HepG2 (cell line): Measurements from ENCODE around the gene ALAS2. TPM values are rescaled to one million over a fixed set of nuclear protein-coding genes. Genes with fewer than 3 reads are reported as not detected.

Experiments used
- ATAC-seq: fragments of 200-7000 bp; cut with Tn5 transposase; 3 replicates; pipeline ENCODE4 v1.9.1; 2020; ENCODE audit warnings: mild to moderate bottlenecking, moderate library complexity
- BruUV-seq: library from RNA; stranded (reverse); fragments of 400-500 nt; replicated peaks from 2 replicates; lab custom pipeline; 2021; lab: Mats Ljungman, UMichigan
- CTCF ChIA-PET: fragments of 300-600 bp; formaldehyde crosslinking; extraction: SDS; loops from one replicate; lab custom pipeline; 2021; ENCODE audit warnings: low total read pairs, inconsistent platforms, low intra/inter-chr PET ratio; lab: Yijun Ruan, JAX
- POLR2A ChIA-PET: fragments of 350-600 bp; sonication (Branson Sonifier 250); formaldehyde crosslinking; loops from one replicate; lab custom pipeline; 2020; ENCODE audit warnings: antibody characterized with exemption, inconsistent platforms; lab: Yijun Ruan, JAX
- DNase-seq: peaks from one replicate; pipeline ENCODE4 v3.0.0-alpha.2; 2015; ENCODE audit warnings: low spot score
- FAIRE-seq: peaks from 3 replicates; lab custom pipeline; 2011; peaks lifted over from hg19 to GRCh38; lab: Jason Lieb, UNC
- H2AFZ ChIP-seq: one replicate; pipeline ENCODE4 v1.6.1; 2011; ENCODE audit warnings: low read length, inconsistent platforms
- H3K27ac ChIP-seq: fragments of 300-600 bp; 3 replicates; pipeline ENCODE4 v1.8.0; 2011; ENCODE audit warnings: mixed run types, mild to moderate bottlenecking, mixed read lengths, low read length, inconsistent platforms; ENCODE audit not compliant: insufficient read depth; ENCODE audit errors: extremely low read length
- H3K27me3 ChIP-seq, 2 experiments: fragments of 200-600 bp in 1 of 2; 2 replicates in 1 of 2; 3 replicates in 1 of 2; pipeline versions ENCODE4 v1.6.0 to v1.8.0; 2011; ENCODE audit warnings: low read length in 2 of 2, mild to moderate bottlenecking in 2 of 2, moderate library complexity in 2 of 2, inconsistent platforms in 1 of 2; ENCODE audit not compliant: insufficient read depth in 2 of 2, control insufficient read depth in 1 of 2
- H3K36me3 ChIP-seq, 2 experiments: fragments of 200-600 bp in 1 of 2; replicated peaks in 1 of 2; 2 replicates in 1 of 2; 3 replicates in 1 of 2; pipeline versions ENCODE4 v1.5.1 to v1.8.0; 2011; ENCODE audit warnings: low read length in 2 of 2, inconsistent platforms in 1 of 2; ENCODE audit not compliant: insufficient read depth in 2 of 2, control insufficient read depth in 1 of 2
- H3K4me1 ChIP-seq: 2 replicates; pipeline ENCODE4 v1.5.1; 2012; ENCODE audit warnings: low read length, inconsistent platforms; ENCODE audit not compliant: insufficient read depth
- H3K4me2 ChIP-seq: 2 replicates; pipeline ENCODE4 v1.6.0; 2011; ENCODE audit warnings: low read depth, low read length, inconsistent platforms
- H3K4me3 ChIP-seq, 3 experiments: fragments of 200-600 bp in 1 of 3; sonication (generic), shearing (Covaris generic) in 1 of 3; replicated peaks in 1 of 3; 2 replicates each; pipeline ENCODE4 v1.5.1; 2011 to 2016; ENCODE audit warnings: low read length in 3 of 3, inconsistent platforms in 2 of 3, low read depth in 2 of 3, mild to moderate bottlenecking in 2 of 3, control low read depth in 1 of 3, mixed read lengths in 1 of 3; ENCODE audit not compliant: insufficient read depth in 1 of 3
- H3K79me2 ChIP-seq: one replicate; pipeline ENCODE4 v1.6.1; 2011; ENCODE audit warnings: low read length, inconsistent platforms; ENCODE audit not compliant: insufficient read depth
- H3K9ac ChIP-seq: 2 replicates; pipeline ENCODE4 v1.6.0; 2011; ENCODE audit warnings: mild to moderate bottlenecking, low read depth, low read length, inconsistent platforms; ENCODE audit not compliant: insufficient read depth
- H3K9me3 ChIP-seq: 2 replicates; pipeline ENCODE4 v1.5.1; 2012; ENCODE audit warnings: mild to moderate bottlenecking, low read length
- H4K20me1 ChIP-seq: 2 replicates; pipeline ENCODE4 v1.6.0; 2011; ENCODE audit warnings: inconsistent platforms, mild to moderate bottlenecking, low read length, moderate library complexity; ENCODE audit not compliant: insufficient read depth
- HNRNPL ChIP-seq: fragments of 200-400 bp; formaldehyde crosslinking; IDR thresholded peaks from 2 replicates; pipeline ENCODE4 v1.6.1; 2017; ENCODE audit warnings: mild to moderate bottlenecking, low read depth, low read length
- TEAD2 ChIP-seq: sonication (generic); formaldehyde crosslinking; IDR thresholded peaks from 2 replicates; pipeline ENCODE4 v1.9.0; 2021; ENCODE audit warnings: missing genetic modification reagents
- ZBTB20 ChIP-seq: sonication (generic); formaldehyde crosslinking; IDR thresholded peaks from 2 replicates; pipeline ENCODE4 v1.8.1; 2023; ENCODE audit warnings: missing genetic modification reagents, low read depth, mild to moderate bottlenecking, borderline replicate concordance
- ZBTB7B ChIP-seq: sonication (generic); formaldehyde crosslinking; IDR thresholded peaks from 2 replicates; pipeline ENCODE4 v1.4.0; 2020; ENCODE audit warnings: missing genetic modification reagents
- ZIK1 ChIP-seq: sonication (generic); formaldehyde crosslinking; IDR thresholded peaks from 2 replicates; pipeline ENCODE4 v1.5.0; 2020; ENCODE audit warnings: mild to moderate bottlenecking, low read depth, missing genetic modification reagents, borderline replicate concordance
- ZNF441 ChIP-seq: sonication (generic); formaldehyde crosslinking; IDR thresholded peaks from 2 replicates; pipeline ENCODE4 v1.7.0; 2021; ENCODE audit warnings: missing genetic modification reagents, borderline replicate concordance
- ZNF557 ChIP-seq: sonication (generic); formaldehyde crosslinking; IDR thresholded peaks from 2 replicates; pipeline ENCODE4 v1.4.0; 2020; ENCODE audit warnings: missing genetic modification reagents
- WGBS: methylation state at CpG from one replicate; pipeline ENCODE4 v1.1.6; 2017; ENCODE audit warnings: low lambda C conversion rate; 5-methylcytosine and 5-hydroxymethylcytosine counted together
- in situ Hi-C: cut with HindIII; loops from 2 replicates; pipeline ENCODE4 v1.10.0; 2017; ENCODE audit warnings: low pct_unique_long_range_greater_than_20kb; ENCODE audit not compliant: extremely low pct_ligation_motif_present
- intact Hi-C: fragments of 100-400 bp; cut with micrococcal nuclease; formaldehyde crosslinking; loops from one replicate; pipeline ENCODE4 v1.10.0; 2022; ENCODE audit not compliant: unreplicated experiment
- polyA plus RNA-seq, 8 experiments: library from polyadenylated mRNA; depleted of rRNA in 3 of 8; stranded (reverse) in 7 of 8; unstranded in 1 of 8; fragments of >200 nt; fragmentation: Illumina TruSeq in 4 of 8; extraction: Trizol in 4 of 8; gene quantifications; 2 replicates each; pipeline versions ENCODE4 v1.2.1 to v1.2.3, GENCODE V29; 2011 to 2016; ENCODE audit warnings: low read depth in 4 of 8, missing spikeins in 1 of 8, mixed read lengths in 1 of 8; ENCODE audit not compliant: insufficient read depth in 1 of 8
- total RNA-seq, 5 experiments: library from RNA; depleted of rRNA; stranded (reverse); fragments of >200 nt; fragmentation: Illumina TruSeq; extraction: Trizol; gene quantifications; 2 replicates each; pipeline ENCODE4 v1.2.3, GENCODE V29; 2016; ENCODE audit warnings: low read depth in 1 of 5
- TF ChIP-seq, protein P1 (sequence below): sonication (generic); formaldehyde crosslinking; IDR thresholded peaks from one replicate; pipeline ENCODE4 v1.5.1; 2020; ENCODE audit warnings: mild to moderate bottlenecking, missing genetic modification reagents; ENCODE audit errors: not compliant biosample characterization
- TF ChIP-seq, protein P2 (sequence below): sonication (generic); formaldehyde crosslinking; conservative IDR thresholded peaks from 2 replicates; pipeline ENCODE4 v1.4.0; 2020; ENCODE audit warnings: mild to moderate bottlenecking, missing genetic modification reagents, moderate library complexity

The ALAS2 gene
- total and polyA plus RNA-seq, 2 of the 13 experiments (the other 11 are each of a cell fraction or from before 2014, with no cell fraction given), result not detected

DNA sequence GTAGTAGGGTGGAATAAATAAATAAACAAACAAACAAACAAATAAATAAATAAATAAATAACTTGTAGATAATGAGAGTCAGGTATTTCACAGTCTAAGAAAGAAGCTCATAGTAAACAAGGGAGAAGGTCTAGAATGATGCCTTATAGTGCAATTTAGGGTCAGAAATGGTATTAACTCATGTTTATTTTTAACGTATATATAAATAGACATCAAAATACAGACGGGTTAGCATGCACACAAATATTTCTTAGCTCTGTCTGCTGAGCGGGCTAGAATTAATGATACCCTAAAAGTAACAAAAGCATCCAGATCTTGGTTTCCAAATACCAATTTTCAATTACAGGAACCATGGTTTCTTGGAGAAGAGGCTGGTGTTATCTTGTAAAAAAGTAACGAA is 53.4 kb downstream of the ALAS2 start:
- ChIA-PET CTCF (no interaction called here), POLR2A (no interaction called here)
- DNase-seq, result no peak
- no peaks in the 10 kb centered on the region for H4K20me1 ChIP-seq
- in situ Hi-C loops, result no loop called here
- no peak overlapping the region for H3K4me3 ChIP-seq
- ATAC-seq, result no peak
- H3K4me2 ChIP-seq, result no peak overlapping the region
- peaks cover 17% of the 10 kb centered on the region; the same call in 1 of the 2 replicates for H3K4me1 ChIP-seq
- TF ChIP-seq ZNF441 (no peak), ZBTB7B (CRISPR knock-in tag) (no peak), ZIK1 (CRISPR knock-in tag) (no peak), ZBTB20 (CRISPR knock-in tag) (no peak), HNRNPL (no peak), TEAD2 (CRISPR knock-in tag) (no peak), ZNF557 (CRISPR knock-in tag) (no peak)
- TF ChIP-seq, protein P1, sequence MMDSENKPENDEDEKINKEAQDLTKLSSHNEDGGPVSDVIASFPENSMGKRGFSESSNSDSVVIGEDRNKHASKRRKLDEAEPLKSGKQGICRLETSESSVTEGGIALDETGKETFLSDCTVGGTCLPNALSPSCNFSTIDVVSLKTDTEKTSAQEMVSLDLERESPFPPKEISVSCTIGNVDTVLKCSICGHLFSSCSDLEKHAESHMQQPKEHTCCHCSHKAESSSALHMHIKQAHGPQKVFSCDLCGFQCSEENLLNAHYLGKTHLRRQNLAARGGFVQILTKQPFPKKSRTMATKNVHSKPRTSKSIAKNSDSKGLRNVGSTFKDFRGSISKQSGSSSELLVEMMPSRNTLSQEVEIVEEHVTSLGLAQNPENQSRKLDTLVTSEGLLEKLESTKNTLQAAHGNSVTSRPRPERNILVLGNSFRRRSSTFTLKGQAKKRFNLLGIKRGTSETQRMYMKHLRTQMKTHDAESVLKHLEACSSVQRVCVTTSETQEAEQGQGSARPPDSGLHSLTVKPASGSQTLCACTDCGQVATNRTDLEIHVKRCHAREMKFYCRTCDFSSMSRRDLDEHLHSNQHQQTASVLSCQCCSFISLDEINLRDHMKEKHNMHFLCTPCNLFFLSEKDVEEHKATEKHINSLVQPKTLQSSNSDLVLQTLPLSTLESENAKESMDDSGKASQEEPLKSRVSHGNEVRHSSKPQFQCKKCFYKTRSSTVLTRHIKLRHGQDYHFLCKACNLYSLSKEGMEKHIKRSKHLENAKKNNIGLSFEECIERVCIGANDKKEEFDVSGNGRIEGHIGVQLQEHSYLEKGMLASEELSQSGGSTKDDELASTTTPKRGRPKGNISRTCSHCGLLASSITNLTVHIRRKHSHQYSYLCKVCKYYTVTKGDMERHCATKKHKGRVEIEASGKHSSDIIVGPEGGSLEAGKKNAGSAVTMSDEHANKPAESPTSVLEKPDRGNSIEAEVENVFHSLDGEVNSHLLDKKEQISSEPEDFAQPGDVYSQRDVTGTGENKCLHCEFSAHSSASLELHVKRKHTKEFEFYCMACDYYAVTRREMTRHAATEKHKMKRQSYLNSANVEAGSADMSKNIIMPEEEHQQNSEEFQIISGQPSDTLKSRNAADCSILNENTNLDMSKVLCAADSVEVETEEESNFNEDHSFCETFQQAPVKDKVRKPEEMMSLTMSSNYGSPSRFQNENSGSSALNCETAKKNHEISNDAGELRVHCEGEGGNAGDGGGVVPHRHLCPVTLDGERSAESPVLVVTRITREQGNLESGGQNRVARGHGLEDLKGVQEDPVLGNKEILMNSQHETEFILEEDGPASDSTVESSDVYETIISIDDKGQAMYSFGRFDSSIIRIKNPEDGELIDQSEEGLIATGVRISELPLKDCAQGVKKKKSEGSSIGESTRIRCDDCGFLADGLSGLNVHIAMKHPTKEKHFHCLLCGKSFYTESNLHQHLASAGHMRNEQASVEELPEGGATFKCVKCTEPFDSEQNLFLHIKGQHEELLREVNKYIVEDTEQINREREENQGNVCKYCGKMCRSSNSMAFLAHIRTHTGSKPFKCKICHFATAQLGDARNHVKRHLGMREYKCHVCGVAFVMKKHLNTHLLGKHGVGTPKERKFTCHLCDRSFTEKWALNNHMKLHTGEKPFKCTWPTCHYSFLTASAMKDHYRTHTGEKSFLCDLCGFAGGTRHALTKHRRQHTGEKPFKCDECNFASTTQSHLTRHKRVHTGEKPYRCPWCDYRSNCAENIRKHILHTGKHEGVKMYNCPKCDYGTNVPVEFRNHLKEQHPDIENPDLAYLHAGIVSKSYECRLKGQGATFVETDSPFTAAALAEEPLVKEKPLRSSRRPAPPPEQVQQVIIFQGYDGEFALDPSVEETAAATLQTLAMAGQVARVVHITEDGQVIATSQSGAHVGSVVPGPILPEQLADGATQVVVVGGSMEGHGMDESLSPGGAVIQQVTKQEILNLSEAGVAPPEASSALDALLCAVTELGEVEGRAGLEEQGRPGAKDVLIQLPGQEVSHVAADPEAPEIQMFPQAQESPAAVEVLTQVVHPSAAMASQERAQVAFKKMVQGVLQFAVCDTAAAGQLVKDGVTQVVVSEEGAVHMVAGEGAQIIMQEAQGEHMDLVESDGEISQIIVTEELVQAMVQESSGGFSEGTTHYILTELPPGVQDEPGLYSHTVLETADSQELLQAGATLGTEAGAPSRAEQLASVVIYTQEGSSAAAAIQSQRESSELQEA (CRISPR knock-in tag), result no peak
- TF ChIP-seq, protein P2, sequence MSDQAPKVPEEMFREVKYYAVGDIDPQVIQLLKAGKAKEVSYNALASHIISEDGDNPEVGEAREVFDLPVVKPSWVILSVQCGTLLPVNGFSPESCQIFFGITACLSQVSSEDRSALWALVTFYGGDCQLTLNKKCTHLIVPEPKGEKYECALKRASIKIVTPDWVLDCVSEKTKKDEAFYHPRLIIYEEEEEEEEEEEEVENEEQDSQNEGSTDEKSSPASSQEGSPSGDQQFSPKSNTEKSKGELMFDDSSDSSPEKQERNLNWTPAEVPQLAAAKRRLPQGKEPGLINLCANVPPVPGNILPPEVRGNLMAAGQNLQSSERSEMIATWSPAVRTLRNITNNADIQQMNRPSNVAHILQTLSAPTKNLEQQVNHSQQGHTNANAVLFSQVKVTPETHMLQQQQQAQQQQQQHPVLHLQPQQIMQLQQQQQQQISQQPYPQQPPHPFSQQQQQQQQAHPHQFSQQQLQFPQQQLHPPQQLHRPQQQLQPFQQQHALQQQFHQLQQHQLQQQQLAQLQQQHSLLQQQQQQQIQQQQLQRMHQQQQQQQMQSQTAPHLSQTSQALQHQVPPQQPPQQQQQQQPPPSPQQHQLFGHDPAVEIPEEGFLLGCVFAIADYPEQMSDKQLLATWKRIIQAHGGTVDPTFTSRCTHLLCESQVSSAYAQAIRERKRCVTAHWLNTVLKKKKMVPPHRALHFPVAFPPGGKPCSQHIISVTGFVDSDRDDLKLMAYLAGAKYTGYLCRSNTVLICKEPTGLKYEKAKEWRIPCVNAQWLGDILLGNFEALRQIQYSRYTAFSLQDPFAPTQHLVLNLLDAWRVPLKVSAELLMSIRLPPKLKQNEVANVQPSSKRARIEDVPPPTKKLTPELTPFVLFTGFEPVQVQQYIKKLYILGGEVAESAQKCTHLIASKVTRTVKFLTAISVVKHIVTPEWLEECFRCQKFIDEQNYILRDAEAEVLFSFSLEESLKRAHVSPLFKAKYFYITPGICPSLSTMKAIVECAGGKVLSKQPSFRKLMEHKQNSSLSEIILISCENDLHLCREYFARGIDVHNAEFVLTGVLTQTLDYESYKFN (CRISPR knock-in tag), result no peak
- WGBS, result 95% methylated on average over 4 of the region's 4 CpGs
- H3K9ac ChIP-seq, result no peak overlapping the region
- H2AFZ ChIP-seq, result no peak overlapping the region
- BruUV-seq, result no TSS peak
- no peaks in the 10 kb centered on the region for H3K27me3 ChIP-seq
- no peak overlapping the region for H3K27ac ChIP-seq
- no peaks in the 10 kb centered on the region for H3K79me2 ChIP-seq
- H3K36me3 ChIP-seq, result no peaks in the 10 kb centered on the region
- intact Hi-C loops, result no loop called here
- H3K9me3 ChIP-seq, result no peaks in the 10 kb centered on the region
- no peak for FAIRE-seq
